Mesothelial cell of epicardium (in vitro differentiated cells): ENCODE results near the gene RIPOR2. TPM values are rescaled to one million over a fixed set of nuclear protein-coding genes. Genes with fewer than 3 reads are reported as not detected.
A peak's percentile ranks its signal among the peaks of the same experiment; 100 is the strongest.

Source experiments
- DNase-seq, 2 experiments: peaks; one replicate each; pipeline ENCODE4 v3.0.0; 2021; ENCODE audit warnings: low spot score in 2 of 2; ENCODE audit not compliant: unreplicated experiment in 2 of 2
- H3K27ac Mint-ChIP-seq: 2 replicates; pipeline ENCODE4 v1.8.0; 2021; ENCODE audit warnings: mixed read lengths
- H3K27me3 Mint-ChIP-seq: 2 replicates; pipeline ENCODE4 v1.8.0; 2021; ENCODE audit warnings: low read depth, mixed read lengths
- H3K36me3 Mint-ChIP-seq: 2 replicates; pipeline ENCODE4 v1.8.0; 2021; ENCODE audit warnings: mixed read lengths
- H3K4me1 Mint-ChIP-seq: 2 replicates; pipeline ENCODE4 v1.8.0; 2021; ENCODE audit warnings: mixed read lengths
- H3K4me3 Mint-ChIP-seq: 2 replicates; pipeline ENCODE4 v1.8.0; 2021; ENCODE audit warnings: mild to moderate bottlenecking, moderate library complexity, mixed read lengths
- H3K9me3 Mint-ChIP-seq: 2 replicates; pipeline ENCODE4 v1.8.0; 2021; ENCODE audit warnings: mixed read lengths
- CTCF ChIP-seq: fragments of 200-600 bp; sonication (generic); IDR thresholded peaks from one replicate; pipeline ENCODE4 v1.5.0; 2021; ENCODE audit warnings: antibody characterized with exemption; ENCODE audit not compliant: unreplicated experiment
- total RNA-seq: library from RNA; stranded (reverse); gene quantifications from 3 replicates; pipeline ENCODE4 v1.2.1, GENCODE V29; 2021

The RIPOR2 gene
- total RNA-seq, 1 donor from 2014 or later = 1.7 TPM

GRCh38 chr6:24829657-24830056 is 106.1 kb downstream of the RIPOR2 start:
- no peak for TF ChIP-seq CTCF
- Mint-ChIP-seq H3K36me3 (no peaks in the 10 kb centered on the region), H3K4me3 (no peak overlapping the region), H3K27ac (no peak overlapping the region), H3K27me3 (no peaks in the 10 kb centered on the region), H3K9me3 (peaks cover 7% of the 10 kb centered on the region), H3K4me1 (peaks cover 17% of the 10 kb centered on the region)
- no peak for DNase-seq

GRCh38 chr6:24827970-24828369 is 107.8 kb downstream of the RIPOR2 start:
- no peak for DNase-seq
- Mint-ChIP-seq H3K27ac (no peak overlapping the region), H3K36me3 (no peaks in the 10 kb centered on the region), H3K4me3 (no peak overlapping the region), H3K4me1 (peaks cover 17% of the 10 kb centered on the region), H3K9me3 (no peaks in the 10 kb centered on the region), H3K27me3 (no peaks in the 10 kb centered on the region)
- no peak for TF ChIP-seq CTCF

GRCh38 chr6:24827162-24827561 is 108.6 kb downstream of the RIPOR2 start:
- no peak overlapping the region for H3K4me3 Mint-ChIP-seq
- DNase-seq = no peak
- TF ChIP-seq CTCF = no peak
- peaks cover 17% of the 10 kb centered on the region for H3K4me1 Mint-ChIP-seq
- peak overlapping the region; percentile 27 for H3K27ac Mint-ChIP-seq
- no peaks in the 10 kb centered on the region for H3K27me3 Mint-ChIP-seq
- no peaks in the 10 kb centered on the region for H3K9me3 Mint-ChIP-seq
- no peaks in the 10 kb centered on the region for H3K36me3 Mint-ChIP-seq

- no peak for TF ChIP-seq CTCF
- Mint-ChIP-seq H3K4me1 (peaks cover 4% of the 10 kb centered on the region), H3K27ac (peak overlapping the region; percentile 0), H3K9me3 (no peaks in the 10 kb centered on the region), H3K4me3 (no peak overlapping the region), H3K36me3 (no peaks in the 10 kb centered on the region), H3K27me3 (no peaks in the 10 kb centered on the region)
- DNase-seq = no peak
Observed at GRCh38 chr6:24825130-24825630, 110.6 kb downstream of the RIPOR2 start.

GRCh38 chr6:24824142-24824938 is 111.4 kb downstream of the RIPOR2 start:
- Mint-ChIP-seq H3K9me3 (no peaks in the 10 kb centered on the region), H3K27me3 (no peaks in the 10 kb centered on the region), H3K4me1 (peaks cover 4% of the 10 kb centered on the region), H3K36me3 (no peaks in the 10 kb centered on the region), H3K27ac (no peak overlapping the region), H3K4me3 (no peak overlapping the region)
- no peak for TF ChIP-seq CTCF
- DNase-seq = no peak
